H1 (cell line): Measurements from ENCODE around the gene CA5A.

Source experiments
- CTCF ChIP-seq, 3 experiments: IDR thresholded peaks; 1 replicate in 2 of 3; 2 replicates in 1 of 3; pipeline versions ENCODE4 v1.5.1 to v1.6.1; 2011; ENCODE audit warnings: low read length in 3 of 3, mild to moderate bottlenecking in 3 of 3, inconsistent platforms in 2 of 3, low read depth in 1 of 3, moderate library complexity in 1 of 3; ENCODE audit not compliant: insufficient read depth in 1 of 3; ENCODE audit errors: control extremely low read depth in 1 of 3
- FOSL1 ChIP-seq: IDR thresholded peaks from 2 replicates; pipeline ENCODE4 v1.6.1; 2011; ENCODE audit warnings: mild to moderate bottlenecking, low read depth, low read length, moderate library complexity; ENCODE audit not compliant: insufficient read depth
- MAX ChIP-seq: IDR thresholded peaks from 2 replicates; pipeline ENCODE4 v1.6.1; 2012; ENCODE audit warnings: inconsistent platforms
- POLR2A ChIP-seq, 2 experiments: IDR thresholded peaks; 1 replicate in 1 of 2; 2 replicates in 1 of 2; pipeline ENCODE4 v1.6.1; 2011; ENCODE audit warnings: low read depth in 2 of 2, low read length in 2 of 2, mild to moderate bottlenecking in 2 of 2; ENCODE audit errors: control extremely low read depth in 1 of 2
- POLR2AphosphoS5 ChIP-seq: IDR thresholded peaks from 2 replicates; pipeline ENCODE4 v1.6.1; 2011; ENCODE audit warnings: low read depth, low read length
- SP1 ChIP-seq: IDR thresholded peaks from 2 replicates; pipeline ENCODE4 v1.6.1; 2011; ENCODE audit warnings: low read depth, low read length
- SUZ12 ChIP-seq: fragments of 200-600 bp; sonication (generic); IDR thresholded peaks from 2 replicates; pipeline ENCODE4 v1.6.1; 2012; ENCODE audit warnings: mild to moderate bottlenecking, inconsistent platforms, low read length, moderate library complexity, mixed read lengths
- YY1 ChIP-seq: IDR thresholded peaks from 2 replicates; pipeline ENCODE4 v1.6.1; 2011; ENCODE audit warnings: low read depth, mild to moderate bottlenecking, low read length

- TF ChIP-seq CTCF (IDR thresholded peaks at IDR 0.05; ENCODE audit: control extremely low read depth in 1 of 3, insufficient read depth in 1 of 3, low read depth in 1 of 3, low read length in 3 of 3) = peak; percentile 12 to 55 (median 52); a peak in 3 of 4 replicates
- TF ChIP-seq YY1 = no peak
- TF ChIP-seq POLR2A (IDR thresholded peaks at IDR 0.05; ENCODE audit: control extremely low read depth in 1 of 2, low read depth in 2 of 2, low read length in 2 of 2) = no peak
- TF ChIP-seq SUZ12 = no peak
- no peak for TF ChIP-seq POLR2AphosphoS5
- TF ChIP-seq FOSL1 = no peak
- TF ChIP-seq MAX = no peak
- no peak for TF ChIP-seq SP1
Measured at GRCh38 chr16:87877942-87878507, 58.3 kb downstream of the CA5A start.
